ENCODE results near the gene FGFR3. TPM values are rescaled to one million over a fixed set of nuclear protein-coding genes. Genes with fewer than 3 reads are reported as not detected.

FGFR3 gene
- total RNA-seq, 1 donor from 2014 or later: 30.9 TPM

DNA sequence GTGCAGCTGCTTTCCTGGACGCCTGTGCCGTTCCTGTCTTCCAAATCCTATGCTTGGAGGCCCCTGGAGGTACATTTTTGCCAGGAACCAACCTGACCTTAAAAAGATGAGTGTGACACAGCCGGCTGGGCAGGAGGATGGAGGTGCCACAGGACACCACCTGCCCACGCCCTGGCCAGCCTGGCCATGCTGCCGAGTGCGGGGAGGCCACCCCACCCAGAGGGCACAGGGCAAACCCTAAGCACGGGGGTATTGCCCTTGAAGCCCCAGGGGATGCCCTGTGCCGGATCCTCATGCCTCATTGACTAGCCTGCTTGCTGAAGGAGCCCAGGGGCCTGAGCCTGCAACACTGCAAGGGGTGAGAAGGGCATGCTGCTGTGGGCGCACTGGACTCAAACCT, 20.1 kb downstream of the FGFR3 start:
- Mint-ChIP-seq H3K4me1 (no peaks in the 10 kb centered on the region), H3K4me3 (no peak overlapping the region), H3K9me3 (no peaks in the 10 kb centered on the region), H3K27me3 (ENCODE audit: low read depth) (no peaks in the 10 kb centered on the region), H3K27ac (no peak overlapping the region), H3K36me3 (peaks cover 11% of the 10 kb centered on the region)
- no peak for DNase-seq (ENCODE audit: low spot score in 2 of 2, unreplicated experiment in 2 of 2)
- TF ChIP-seq, protein P1, sequence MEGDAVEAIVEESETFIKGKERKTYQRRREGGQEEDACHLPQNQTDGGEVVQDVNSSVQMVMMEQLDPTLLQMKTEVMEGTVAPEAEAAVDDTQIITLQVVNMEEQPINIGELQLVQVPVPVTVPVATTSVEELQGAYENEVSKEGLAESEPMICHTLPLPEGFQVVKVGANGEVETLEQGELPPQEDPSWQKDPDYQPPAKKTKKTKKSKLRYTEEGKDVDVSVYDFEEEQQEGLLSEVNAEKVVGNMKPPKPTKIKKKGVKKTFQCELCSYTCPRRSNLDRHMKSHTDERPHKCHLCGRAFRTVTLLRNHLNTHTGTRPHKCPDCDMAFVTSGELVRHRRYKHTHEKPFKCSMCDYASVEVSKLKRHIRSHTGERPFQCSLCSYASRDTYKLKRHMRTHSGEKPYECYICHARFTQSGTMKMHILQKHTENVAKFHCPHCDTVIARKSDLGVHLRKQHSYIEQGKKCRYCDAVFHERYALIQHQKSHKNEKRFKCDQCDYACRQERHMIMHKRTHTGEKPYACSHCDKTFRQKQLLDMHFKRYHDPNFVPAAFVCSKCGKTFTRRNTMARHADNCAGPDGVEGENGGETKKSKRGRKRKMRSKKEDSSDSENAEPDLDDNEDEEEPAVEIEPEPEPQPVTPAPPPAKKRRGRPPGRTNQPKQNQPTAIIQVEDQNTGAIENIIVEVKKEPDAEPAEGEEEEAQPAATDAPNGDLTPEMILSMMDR (IDR thresholded peaks at IDR 0.05; ENCODE audit: unreplicated experiment): no peak

DNA sequence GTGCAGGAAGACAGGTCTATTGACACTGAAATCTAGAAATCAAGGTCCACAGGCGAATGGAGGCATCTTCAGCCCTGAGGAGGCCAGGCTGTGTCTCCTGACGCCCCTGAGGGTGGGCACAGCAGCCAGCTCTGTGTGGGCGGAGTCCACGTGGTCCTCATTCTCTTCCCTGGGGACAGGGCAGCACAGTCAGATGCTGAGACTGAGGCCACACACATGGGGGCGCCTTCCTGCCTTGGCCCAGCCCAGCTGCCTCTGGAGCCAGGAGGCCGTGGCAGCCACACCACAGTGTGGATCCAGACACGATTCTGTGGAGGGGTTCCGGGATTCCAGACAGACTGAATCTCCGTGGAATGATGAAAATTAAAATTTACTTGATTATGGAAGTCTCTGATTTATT, 20.8 kb downstream of the FGFR3 start:
- Mint-ChIP-seq H3K27ac (no peak overlapping the region), H3K4me3 (no peak overlapping the region), H3K36me3 (peaks cover 12% of the 10 kb centered on the region), H3K27me3 (ENCODE audit: low read depth) (no peaks in the 10 kb centered on the region), H3K9me3 (no peaks in the 10 kb centered on the region), H3K4me1 (no peaks in the 10 kb centered on the region)
- TF ChIP-seq, protein P1 (IDR thresholded peaks at IDR 0.05; ENCODE audit: unreplicated experiment): no peak
- no peak for DNase-seq (ENCODE audit: low spot score in 2 of 2, unreplicated experiment in 2 of 2)

DNA sequence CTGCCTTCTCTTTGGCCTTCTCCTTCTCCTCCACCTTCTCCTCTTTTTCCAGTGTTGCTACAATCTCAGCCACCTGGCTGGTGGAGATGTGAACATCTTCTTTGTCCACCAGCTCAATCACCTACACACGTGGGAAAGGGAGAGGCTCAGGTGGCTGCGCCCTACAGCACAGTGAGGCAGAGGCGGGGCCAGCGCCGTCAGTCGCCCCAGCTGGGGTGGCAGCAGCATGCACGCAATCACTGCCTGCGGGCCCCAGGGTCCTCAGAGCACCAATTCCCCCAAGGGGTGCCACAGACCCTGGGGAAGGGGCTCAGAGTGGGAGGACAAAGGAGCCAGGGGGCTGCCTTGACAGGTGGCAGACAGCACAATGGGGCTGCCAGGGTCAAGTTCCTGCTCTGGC, 21.4 kb downstream of the FGFR3 start:
- Mint-ChIP-seq H3K9me3 (no peaks in the 10 kb centered on the region), H3K4me1 (no peaks in the 10 kb centered on the region), H3K4me3 (no peak overlapping the region), H3K27ac (no peak overlapping the region), H3K27me3 (ENCODE audit: low read depth) (no peaks in the 10 kb centered on the region), H3K36me3 (peaks cover 17% of the 10 kb centered on the region)
- TF ChIP-seq, protein P1 (IDR thresholded peaks at IDR 0.05; ENCODE audit: unreplicated experiment): no peak
- DNase-seq (ENCODE audit: low spot score in 2 of 2, unreplicated experiment in 2 of 2): no peak

DNA sequence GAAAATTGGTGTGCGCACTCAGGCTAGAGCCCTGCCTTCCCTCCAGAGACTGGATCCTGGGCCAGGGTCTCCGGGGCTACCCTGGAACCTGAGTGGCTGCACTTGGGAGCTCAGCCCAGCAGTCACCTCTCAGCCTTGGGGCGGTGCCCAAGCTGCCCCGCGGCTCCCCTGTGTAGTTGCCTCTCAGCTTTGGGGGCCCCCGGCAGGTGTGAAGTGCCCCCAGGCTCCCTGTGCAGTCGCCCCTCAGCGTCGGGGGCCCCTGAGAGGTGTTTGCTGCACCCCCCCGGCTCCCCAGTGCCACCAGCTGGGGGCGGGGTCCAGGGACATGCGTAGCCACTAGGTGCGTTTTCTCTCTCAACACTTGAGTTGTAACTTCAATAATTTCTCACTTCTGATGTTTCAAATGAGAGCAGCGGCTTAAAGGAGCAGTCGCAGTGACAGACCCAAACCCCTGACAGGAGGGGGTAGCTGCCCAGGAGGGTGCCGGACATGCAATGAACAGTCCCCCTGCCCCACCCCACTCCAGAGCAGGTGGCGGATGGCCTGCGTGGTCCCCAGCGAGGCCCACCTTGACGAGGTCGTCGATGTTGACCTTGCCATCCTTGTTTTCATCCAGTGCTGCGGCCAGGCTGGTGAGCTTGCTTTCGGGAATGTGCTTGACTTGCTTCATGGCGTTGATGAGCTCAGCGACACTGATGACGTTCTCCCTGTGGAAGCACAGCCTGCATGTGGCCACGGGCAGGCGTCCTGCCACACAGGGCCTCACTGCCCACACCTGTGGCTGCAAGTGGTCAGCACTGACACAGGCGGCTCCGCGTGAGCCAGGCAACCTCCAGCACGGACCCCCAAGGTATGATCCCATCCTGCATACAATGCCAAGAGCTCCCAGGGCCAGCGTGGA, 22.3 kb downstream of the FGFR3 start:
- Mint-ChIP-seq H3K4me1 (no peaks in the 10 kb centered on the region), H3K4me3 (no peak overlapping the region), H3K27me3 (ENCODE audit: low read depth) (no peaks in the 10 kb centered on the region), H3K9me3 (no peaks in the 10 kb centered on the region), H3K27ac (no peak overlapping the region), H3K36me3 (peaks cover 19% of the 10 kb centered on the region)
- no peak for DNase-seq (ENCODE audit: low spot score in 2 of 2, unreplicated experiment in 2 of 2)
- TF ChIP-seq, protein P1 (IDR thresholded peaks at IDR 0.05; ENCODE audit: unreplicated experiment): no peak

DNA sequence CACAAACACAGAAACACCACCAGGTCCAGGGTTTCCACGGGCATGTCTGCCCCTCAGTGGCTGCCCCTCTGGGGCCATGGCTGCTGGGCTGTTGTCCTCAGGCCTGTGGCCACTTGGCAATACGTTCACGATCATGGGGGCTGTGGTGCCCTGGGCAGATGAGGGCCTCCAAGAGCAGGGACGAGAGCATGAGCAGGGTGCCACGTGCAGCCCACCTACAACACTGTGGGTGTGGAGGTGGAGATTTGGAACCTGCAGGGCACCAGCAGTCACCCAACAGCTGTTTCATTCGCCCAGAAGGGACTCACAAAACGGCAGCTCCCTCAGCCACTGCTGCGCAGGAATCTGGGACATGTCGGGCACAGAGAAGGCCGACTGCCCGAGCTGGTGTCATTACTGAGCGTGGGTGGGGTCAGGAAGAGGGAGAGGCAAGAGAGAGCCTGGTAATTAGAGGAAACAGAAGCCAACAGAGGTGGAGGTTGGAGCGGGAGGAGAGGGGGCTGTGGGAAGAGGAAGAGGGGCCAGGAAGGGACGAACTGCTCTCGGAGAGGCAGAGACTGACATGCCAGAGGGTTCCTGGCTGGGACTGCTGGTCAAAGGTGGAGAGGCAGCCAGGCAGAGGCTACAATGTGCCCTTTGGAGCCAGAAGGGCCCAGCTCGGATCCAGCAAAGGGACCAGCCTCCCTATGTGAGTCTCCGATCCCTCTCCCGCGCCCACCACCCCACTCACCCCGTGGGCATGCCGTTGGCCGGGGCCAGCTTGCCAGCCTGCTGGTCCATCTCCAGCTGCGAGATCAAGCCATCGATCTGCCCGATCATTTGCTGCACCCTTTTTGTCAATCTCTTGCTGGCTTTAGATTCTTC, 23.1 kb downstream of the FGFR3 start:
- Mint-ChIP-seq H3K27ac (no peak overlapping the region), H3K9me3 (no peaks in the 10 kb centered on the region), H3K4me1 (no peaks in the 10 kb centered on the region), H3K4me3 (no peak overlapping the region), H3K27me3 (ENCODE audit: low read depth) (no peaks in the 10 kb centered on the region), H3K36me3 (peaks cover 19% of the 10 kb centered on the region)
- TF ChIP-seq, protein P1 (IDR thresholded peaks at IDR 0.05; ENCODE audit: unreplicated experiment): no peak
- DNase-seq (ENCODE audit: low spot score in 2 of 2, unreplicated experiment in 2 of 2): no peak
